ENCODE results near the gene LRRC38. TPM values are rescaled to one million over a fixed set of nuclear protein-coding genes. Genes with fewer than 3 reads are reported as not detected.

Gene LRRC38
- total RNA-seq, 1 experiment from 2014 or later = not detected

DNA sequence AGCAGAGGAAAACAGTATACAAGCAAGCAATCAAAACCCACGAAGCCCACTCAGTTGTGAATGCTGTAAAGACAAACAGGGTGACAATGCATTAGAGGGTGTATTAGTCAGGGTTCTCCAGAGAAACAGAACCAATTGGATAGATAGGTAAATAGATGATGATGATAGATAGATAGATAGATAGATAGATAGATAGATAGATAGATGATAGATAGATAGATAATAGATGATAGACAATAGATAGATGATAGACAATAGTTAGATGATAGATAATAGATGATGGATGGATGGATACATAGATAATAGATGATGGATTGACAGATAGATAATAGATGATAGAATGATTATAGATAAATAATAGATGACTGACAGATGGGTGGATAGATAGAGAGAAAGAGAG is 48.3 kb downstream of the LRRC38 start:
- Histone ChIP-seq H3F3A (ENCODE audit: insufficient read depth, low read depth) (no peaks in the 10 kb centered on the region), H3K36me3 (ENCODE audit: low read depth) (no peaks in the 10 kb centered on the region), H4K20me1 (ENCODE audit: insufficient read depth) (no peaks in the 10 kb centered on the region), H3K9me2 (ENCODE audit: insufficient read depth) (no peaks in the 10 kb centered on the region), H3K4me3 (no peak overlapping the region), H2AFZ (no peak overlapping the region), H3K4me1 (replicated peaks; ENCODE audit: insufficient read depth) (no peaks in the 10 kb centered on the region), H3K79me2 (ENCODE audit: low read depth) (no peaks in the 10 kb centered on the region), H3K27ac (no peak overlapping the region), H3K9me3 (ENCODE audit: insufficient read depth, low read depth) (no peaks in the 10 kb centered on the region), H3K27me3 (ENCODE audit: insufficient read depth, low read depth) (peaks cover 30% of the 10 kb centered on the region), H3K4me2 (no peak overlapping the region)
- ChIA-PET POLR2A (ENCODE audit: unreplicated experiment) (no interaction called here), CTCF (no interaction called here)
- no TSS peak for BruUV-seq (replicated peaks)
- TF ChIP-seq, protein P1, sequence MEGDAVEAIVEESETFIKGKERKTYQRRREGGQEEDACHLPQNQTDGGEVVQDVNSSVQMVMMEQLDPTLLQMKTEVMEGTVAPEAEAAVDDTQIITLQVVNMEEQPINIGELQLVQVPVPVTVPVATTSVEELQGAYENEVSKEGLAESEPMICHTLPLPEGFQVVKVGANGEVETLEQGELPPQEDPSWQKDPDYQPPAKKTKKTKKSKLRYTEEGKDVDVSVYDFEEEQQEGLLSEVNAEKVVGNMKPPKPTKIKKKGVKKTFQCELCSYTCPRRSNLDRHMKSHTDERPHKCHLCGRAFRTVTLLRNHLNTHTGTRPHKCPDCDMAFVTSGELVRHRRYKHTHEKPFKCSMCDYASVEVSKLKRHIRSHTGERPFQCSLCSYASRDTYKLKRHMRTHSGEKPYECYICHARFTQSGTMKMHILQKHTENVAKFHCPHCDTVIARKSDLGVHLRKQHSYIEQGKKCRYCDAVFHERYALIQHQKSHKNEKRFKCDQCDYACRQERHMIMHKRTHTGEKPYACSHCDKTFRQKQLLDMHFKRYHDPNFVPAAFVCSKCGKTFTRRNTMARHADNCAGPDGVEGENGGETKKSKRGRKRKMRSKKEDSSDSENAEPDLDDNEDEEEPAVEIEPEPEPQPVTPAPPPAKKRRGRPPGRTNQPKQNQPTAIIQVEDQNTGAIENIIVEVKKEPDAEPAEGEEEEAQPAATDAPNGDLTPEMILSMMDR (conservative IDR thresholded peaks at IDR 0.05) = no peak
- no peak for TF ChIP-seq EZH2 (IDR thresholded peaks at IDR 0.05; ENCODE audit: low read depth)
- intact Hi-C loops (cut with micrococcal nuclease; ENCODE audit: unreplicated experiment) = no loop called here
- no peak for DNase-seq

DNA sequence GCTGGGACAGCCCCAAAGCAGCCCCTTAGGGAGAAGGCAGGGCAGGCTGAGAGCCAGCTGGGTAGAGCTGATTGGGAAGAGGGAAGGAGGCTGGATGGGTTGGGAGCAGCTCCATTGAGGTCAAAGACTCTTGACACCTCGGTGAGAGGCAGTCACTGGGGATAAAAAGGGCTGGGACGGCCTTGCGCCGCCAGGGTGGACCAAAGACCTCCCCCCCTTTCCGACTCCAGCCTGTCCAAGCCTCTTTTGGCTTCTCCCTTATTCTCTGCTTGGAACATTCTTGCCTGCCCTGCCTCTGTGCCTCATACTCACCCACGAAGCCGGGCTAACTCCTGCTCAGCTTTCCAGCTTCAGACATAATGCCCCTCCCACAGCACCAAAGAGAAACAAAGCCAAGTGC is 51.1 kb downstream of the LRRC38 start:
- no TSS peak for BruUV-seq (replicated peaks)
- Histone ChIP-seq H3K4me3 (no peak overlapping the region), H3K27me3 (ENCODE audit: insufficient read depth, low read depth) (peaks cover 33% of the 10 kb centered on the region), H3K79me2 (ENCODE audit: low read depth) (no peaks in the 10 kb centered on the region), H3K9me3 (ENCODE audit: insufficient read depth, low read depth) (no peaks in the 10 kb centered on the region), H3K9me2 (ENCODE audit: insufficient read depth) (no peaks in the 10 kb centered on the region), H3K36me3 (ENCODE audit: low read depth) (no peaks in the 10 kb centered on the region), H3K4me2 (no peak overlapping the region), H2AFZ (no peak overlapping the region), H3K27ac (no peak overlapping the region), H3F3A (ENCODE audit: insufficient read depth, low read depth) (no peaks in the 10 kb centered on the region), H3K4me1 (replicated peaks; ENCODE audit: insufficient read depth) (no peaks in the 10 kb centered on the region), H4K20me1 (ENCODE audit: insufficient read depth) (no peaks in the 10 kb centered on the region)
- no peak for DNase-seq
- ChIA-PET POLR2A (ENCODE audit: unreplicated experiment) (no interaction called here), CTCF (no interaction called here)
- intact Hi-C loops (cut with micrococcal nuclease; ENCODE audit: unreplicated experiment) = no loop called here
- TF ChIP-seq, protein P1 (conservative IDR thresholded peaks at IDR 0.05) = no peak
- TF ChIP-seq EZH2 (IDR thresholded peaks at IDR 0.05; ENCODE audit: low read depth) = no peak

DNA sequence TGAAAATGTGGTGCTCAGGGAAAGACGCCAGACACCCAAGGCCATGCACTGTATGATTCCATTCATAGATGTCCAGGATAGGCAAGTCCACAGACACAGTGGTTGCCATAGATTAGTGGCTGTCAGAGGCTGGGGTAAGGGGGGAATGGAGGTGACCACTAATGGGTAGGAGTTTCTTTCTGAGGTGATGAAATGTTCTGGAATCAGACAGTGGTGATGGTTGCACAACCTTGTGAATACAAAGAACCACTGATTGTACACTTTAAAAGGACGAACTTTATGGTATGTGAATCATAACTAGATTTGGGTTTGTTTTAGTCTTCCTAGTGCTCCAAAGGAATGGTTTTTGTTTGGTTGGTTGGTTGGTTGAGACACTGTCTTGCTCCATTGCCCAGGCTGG is 51.8 kb downstream of the LRRC38 start:
- intact Hi-C loops (cut with micrococcal nuclease; ENCODE audit: unreplicated experiment) = no loop called here
- H3K4me2 ChIP-seq = no peak overlapping the region
- H3K4me1 ChIP-seq (replicated peaks; ENCODE audit: insufficient read depth) = no peaks in the 10 kb centered on the region
- H3K79me2 ChIP-seq (ENCODE audit: low read depth) = no peaks in the 10 kb centered on the region
- POLR2A ChIA-PET (ENCODE audit: unreplicated experiment) = no interaction called here
- H4K20me1 ChIP-seq (ENCODE audit: insufficient read depth) = no peaks in the 10 kb centered on the region
- no peaks in the 10 kb centered on the region for H3K9me3 ChIP-seq (ENCODE audit: insufficient read depth, low read depth)
- TF ChIP-seq, protein P1 (conservative IDR thresholded peaks at IDR 0.05) = no peak
- no peak for TF ChIP-seq EZH2 (IDR thresholded peaks at IDR 0.05; ENCODE audit: low read depth)
- H3K27me3 ChIP-seq (ENCODE audit: insufficient read depth, low read depth) = peaks cover 33% of the 10 kb centered on the region
- no peaks in the 10 kb centered on the region for H3K36me3 ChIP-seq (ENCODE audit: low read depth)
- CTCF ChIA-PET = no interaction called here
- H3F3A ChIP-seq (ENCODE audit: insufficient read depth, low read depth) = no peaks in the 10 kb centered on the region
- H3K27ac ChIP-seq = no peak overlapping the region
- BruUV-seq (replicated peaks) = no TSS peak
- H3K4me3 ChIP-seq = no peak overlapping the region
- no peak overlapping the region for H2AFZ ChIP-seq
- H3K9me2 ChIP-seq (ENCODE audit: insufficient read depth) = no peaks in the 10 kb centered on the region
- DNase-seq = no peak

All from PC-9 (cell line).